Heart right ventricle (tissue), 16 donors: ENCODE measurements around the gene MBP. TPM values are rescaled to one million over a fixed set of nuclear protein-coding genes. Genes with fewer than 3 reads are reported as not detected.
"Not testable (repeated sequence)": the region's sequence is repeated elsewhere in the genome, so short reads cannot be mapped to it uniquely, and the experiment has no call there.

Experiments
- ATAC-seq, 8 donors: fragments of 200-7000 bp; cut with Tn5 transposase; one replicate each; pipeline ENCODE4 v1.9.1; 2020; ENCODE audit warnings: mild to moderate bottlenecking in 8 of 8, moderate library complexity in 8 of 8, moderate number of reproducible peaks in 1 of 8
- DNase-seq, 2 donors: peaks; one replicate each; pipeline ENCODE4 v3.0.0-alpha.2; 2020
- H3K27ac ChIP-seq, 10 donors: fragments of 200-600 bp; sonication (generic) in 2 of 10; one replicate each; pipeline versions ENCODE4 v1.5.0 to v1.8.0; 2020 to 2022; ENCODE audit warnings: mild to moderate bottlenecking in 3 of 10
- H3K27me3 ChIP-seq, 7 donors: fragments of 200-600 bp; one replicate each; pipeline ENCODE4 v1.8.0; 2021 to 2022; ENCODE audit warnings: mild to moderate bottlenecking in 2 of 7
- H3K36me3 ChIP-seq, 9 donors: fragments of 200-600 bp; sonication (generic) in 1 of 9; one replicate each; pipeline versions ENCODE4 v1.5.0 to v1.8.0; 2020 to 2022; ENCODE audit warnings: mild to moderate bottlenecking in 2 of 9
- H3K4me1 ChIP-seq, 9 donors: fragments of 200-600 bp; sonication (generic) in 1 of 9; one replicate each; pipeline versions ENCODE4 v1.5.0 to v1.8.0; 2020 to 2022; ENCODE audit warnings: mild to moderate bottlenecking in 4 of 9
- H3K4me3 ChIP-seq, 10 donors: fragments of 200-600 bp; sonication (generic) in 2 of 10; one replicate each; pipeline versions ENCODE4 v1.5.0 to v1.8.0; 2020 to 2022; ENCODE audit warnings: mild to moderate bottlenecking in 7 of 10, moderate library complexity in 2 of 10
- H3K9me3 ChIP-seq, 11 donors: fragments of 200-600 bp in 10 of 11; sonication (generic) in 2 of 11; one replicate each; pipeline versions ENCODE4 v1.5.0 to v1.8.0; 2013 to 2022; ENCODE audit warnings: mild to moderate bottlenecking in 2 of 11, control low read depth in 1 of 11, moderate library complexity in 1 of 11
- WGBS, 2 donors: extraction: QIAGEN DNeasy Blood & Tissue Kit; methylation state at CpG; one replicate each; pipeline ENCODE4 v1.1.7; 2013; ENCODE audit warnings: inconsistent platforms in 1 of 2; 5-methylcytosine and 5-hydroxymethylcytosine counted together
- intact Hi-C, 10 donors: fragments of 100-400 bp; cut with DNase I; formaldehyde crosslinking; loops; one replicate each; pipeline versions ENCODE4 v1.11.1 to v1.14.2; 2022
- polyA plus RNA-seq, 2 donors: library from polyadenylated mRNA; stranded (reverse); fragments of 200-250 nt; gene quantifications; one replicate each; pipeline ENCODE4 v1.2.3, GENCODE V29; 2013
- total RNA-seq, 10 donors: library from RNA; stranded (reverse); fragmentation: NEBNext Ultra II Directional in 3 of 10; extraction: Animal tissue kit (Norgen Biotek cat#: 25700) in 3 of 10; gene quantifications; one replicate each; pipeline versions ENCODE4 v1.2.1 to v1.2.4, GENCODE V29; 2021 to 2023
- TF ChIP-seq, protein P1 (sequence below), 9 donors: fragments of 200-600 bp; sonication (generic) in 2 of 9; IDR thresholded peaks; one replicate each; pipeline versions ENCODE4 v1.5.0 to v1.8.0; 2021 to 2022; ENCODE audit warnings: antibody characterized with exemption in 9 of 9, mild to moderate bottlenecking in 5 of 9, moderate library complexity in 1 of 9
- donor health status: Arrhythmogenic right ventricular cardiomyopathy.
- donor health status: ischemic (EF 13 %, LVEDD 7.1; RV severe dilation, severe dysfunction).
- donor health status: healthy with polysubstance abuse.
- donor health status: DM: no; HTN: yes; CAD: no.
- donor health status: DM: no; HTN: no; CAD: no.
- donor health status: ischemic (EF 25% LVEDD 6.9; RV normal size, moderate dysfunction).
- donor health status: ischemic (EF 25% LVEDD 5.7; RV mildly dilated, moderate dysfunction).
- donor health status: healthy.
- donor health status: DM: yes; HTN: yes; CAD: no.
- donor health status: Ischemic cardiomyopathy.
- donor health status: ischemic (EF 35%, LVEDD 5.7; RV mildly dilated, moderate dysfunction).
- donor health status: nonischemic (EF 11% LVEDD 7.7; RV severe dilation, severe dysfunction).
- donor health status: DM: yes; HTN: yes; CAD: no.
- donor health status: PGD.
- donor health status: ischemic (EF 29% LVEDD 5.4; RV normal size, mild dysfunction).
- donor health status: nonischemic (EF 23%, LVEDD 6.1; RV moderate dilation, normal function).

The MBP gene
- total and polyA plus RNA-seq, 12 donors = 3.0 to 70.8 (median 43.9) TPM

DNA sequence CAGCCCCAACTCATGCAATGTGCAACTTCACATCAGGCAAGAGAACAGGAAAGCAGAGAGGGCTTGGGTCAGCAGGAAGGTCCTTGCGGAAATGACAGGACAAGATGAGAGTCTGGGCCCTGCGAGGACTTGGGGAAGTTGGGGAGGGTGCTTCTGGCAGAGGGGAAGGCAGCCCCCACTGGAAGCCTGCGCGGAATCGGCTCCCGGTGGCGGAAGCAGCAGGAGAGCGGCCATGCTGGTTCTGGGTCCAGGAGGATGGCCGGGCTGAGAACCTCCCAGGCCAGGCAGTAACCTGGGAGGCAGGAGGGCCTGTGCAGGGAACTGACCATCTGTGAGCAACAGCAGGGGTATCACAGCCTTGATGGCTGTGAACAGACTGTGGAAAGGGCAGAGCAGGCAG is 112.9 kb downstream of the MBP start:
- no peak for DNase-seq
- intact Hi-C loops = loop anchor here in 1 of 10 donors (10.0 kb wide), 1 partner anchor 115 kb away; the partner anchor contains the start of gene MBP
- Histone ChIP-seq H3K4me3 (no peak overlapping the region), H3K9me3 (no peaks in the 10 kb centered on the region), H3K27me3 (no peaks in the 10 kb centered on the region), H3K4me1 (peaks cover 0 to 20% (median 11%) of the 10 kb centered on the region in 9 donors), H3K27ac (no peak overlapping the region), H3K36me3 (peaks cover 0 to 32% (median 0%) of the 10 kb centered on the region in 9 donors)
- no peak for ATAC-seq
- TF ChIP-seq, protein P1, sequence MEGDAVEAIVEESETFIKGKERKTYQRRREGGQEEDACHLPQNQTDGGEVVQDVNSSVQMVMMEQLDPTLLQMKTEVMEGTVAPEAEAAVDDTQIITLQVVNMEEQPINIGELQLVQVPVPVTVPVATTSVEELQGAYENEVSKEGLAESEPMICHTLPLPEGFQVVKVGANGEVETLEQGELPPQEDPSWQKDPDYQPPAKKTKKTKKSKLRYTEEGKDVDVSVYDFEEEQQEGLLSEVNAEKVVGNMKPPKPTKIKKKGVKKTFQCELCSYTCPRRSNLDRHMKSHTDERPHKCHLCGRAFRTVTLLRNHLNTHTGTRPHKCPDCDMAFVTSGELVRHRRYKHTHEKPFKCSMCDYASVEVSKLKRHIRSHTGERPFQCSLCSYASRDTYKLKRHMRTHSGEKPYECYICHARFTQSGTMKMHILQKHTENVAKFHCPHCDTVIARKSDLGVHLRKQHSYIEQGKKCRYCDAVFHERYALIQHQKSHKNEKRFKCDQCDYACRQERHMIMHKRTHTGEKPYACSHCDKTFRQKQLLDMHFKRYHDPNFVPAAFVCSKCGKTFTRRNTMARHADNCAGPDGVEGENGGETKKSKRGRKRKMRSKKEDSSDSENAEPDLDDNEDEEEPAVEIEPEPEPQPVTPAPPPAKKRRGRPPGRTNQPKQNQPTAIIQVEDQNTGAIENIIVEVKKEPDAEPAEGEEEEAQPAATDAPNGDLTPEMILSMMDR (IDR thresholded peaks at IDR 0.05) = no peak
- 91 to 96% methylated on average over 9 of the region's 9 CpGs for WGBS, 2 donors

DNA sequence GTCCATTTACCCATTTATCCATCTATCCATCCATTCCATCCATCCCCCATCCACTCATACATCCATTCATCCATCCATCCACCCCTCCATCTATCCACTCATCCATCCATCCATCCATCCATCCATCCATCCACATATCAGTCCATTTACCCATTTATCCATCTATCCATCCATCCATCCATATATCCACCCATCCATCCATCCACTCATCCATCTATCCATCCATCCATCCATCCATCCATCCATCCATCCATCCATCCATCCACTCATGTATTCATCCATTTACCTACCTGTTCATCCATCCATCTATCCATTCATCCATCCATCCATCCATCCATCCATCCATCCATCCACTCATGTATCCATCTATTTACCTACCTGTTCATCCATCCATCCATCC is 113.9 kb downstream of the MBP start:
- not testable (repeated sequence) for H3K9me3 ChIP-seq, ATAC-seq, DNase-seq, H3K27me3 ChIP-seq, H3K27ac ChIP-seq, H3K4me3 ChIP-seq
- H3K36me3 ChIP-seq = peaks cover 0 to 26% (median 0%) of the 10 kb centered on the region in 9 donors
- H3K4me1 ChIP-seq = peaks cover 8 to 29% (median 19%) of the 10 kb centered on the region in 9 donors
- intact Hi-C loops = loop anchor here in 1 of 10 donors (10.0 kb wide), 1 partner anchor 116 kb away; the partner anchor contains the start of gene MBP

DNA sequence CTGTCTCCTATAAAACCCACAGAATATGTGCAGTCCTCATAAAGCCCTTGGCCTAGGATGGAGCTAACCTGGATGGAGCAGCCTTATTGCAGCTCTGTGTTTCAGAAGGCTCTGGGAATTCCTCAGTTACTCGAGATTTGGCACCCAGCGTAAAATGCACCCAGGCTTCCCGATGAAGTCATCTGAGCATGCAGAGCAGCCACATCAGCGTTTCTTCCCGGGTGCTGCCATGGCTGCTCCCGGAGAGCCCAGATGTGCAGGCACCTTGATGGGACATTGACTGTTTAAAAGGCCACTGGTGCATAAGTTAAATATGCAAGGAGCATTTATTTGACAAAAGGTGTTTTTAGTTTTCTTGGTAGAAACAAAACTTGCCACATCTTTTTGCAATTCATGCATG is 115.2 kb downstream of the MBP start:
- H3K4me3 ChIP-seq = no peak overlapping the region
- no peaks in the 10 kb centered on the region for H3K9me3 ChIP-seq
- peaks cover 0 to 32% (median 0%) of the 10 kb centered on the region in 9 donors for H3K36me3 ChIP-seq
- TF ChIP-seq, protein P1 (IDR thresholded peaks at IDR 0.05) = no peak
- WGBS, 2 donors = 77 to 86% methylated on average over 6 of the region's 6 CpGs
- ATAC-seq (no peak), DNase-seq (no peak)
- H3K27ac ChIP-seq = no peak overlapping the region
- intact Hi-C loops = loop anchor here in 1 of 10 donors (10.0 kb wide), 1 partner anchor 117 kb away; the partner anchor contains the start of gene MBP
- no peaks in the 10 kb centered on the region for H3K27me3 ChIP-seq
- peaks cover 5 to 37% (median 30%) of the 10 kb centered on the region in 9 donors for H3K4me1 ChIP-seq

DNA sequence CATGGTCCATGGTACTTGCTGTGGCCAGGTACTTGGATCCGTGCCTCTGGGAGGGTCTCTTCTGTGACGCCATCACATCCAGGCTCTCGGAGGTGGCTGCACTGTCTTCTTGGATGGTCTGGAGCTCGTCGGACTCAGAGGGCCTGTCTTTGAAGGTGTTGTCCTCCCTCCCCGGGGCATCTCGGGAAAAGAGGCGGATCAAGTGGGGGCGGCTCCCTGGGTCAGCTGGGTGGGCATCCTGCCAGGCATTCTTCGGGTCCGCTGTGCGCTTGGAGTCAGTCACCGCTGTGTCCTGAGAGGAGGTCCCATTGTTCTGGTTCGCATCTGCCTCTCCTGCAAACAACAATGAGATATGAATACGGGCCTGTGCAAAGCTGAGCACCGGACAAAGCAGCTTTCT is 115.6 kb downstream of the MBP start:
- H3K27me3 ChIP-seq = no peaks in the 10 kb centered on the region
- ATAC-seq (no peak), DNase-seq (no peak)
- H3K4me1 ChIP-seq = peaks cover 5 to 38% (median 32%) of the 10 kb centered on the region in 9 donors
- H3K27ac ChIP-seq = no peak overlapping the region
- WGBS, 2 donors = 68 to 75% methylated on average over 16 of the region's 16 CpGs
- TF ChIP-seq, protein P1 (IDR thresholded peaks at IDR 0.05) = no peak
- peaks cover 0 to 32% (median 0%) of the 10 kb centered on the region in 9 donors for H3K36me3 ChIP-seq
- H3K4me3 ChIP-seq = no peak overlapping the region
- intact Hi-C loops = loop anchor here in 1 of 10 donors (10.0 kb wide), 1 partner anchor 118 kb away; the partner anchor contains the start of gene MBP
- H3K9me3 ChIP-seq = no peaks in the 10 kb centered on the region
